GM12891 (cell line): ENCODE data around the gene POLD4.

Experiments used
- POLR2A ChIP-seq: IDR thresholded peaks from 2 replicates; pipeline ENCODE4 v1.6.1; 2011; ENCODE audit warnings: low read depth, low read length, control low read depth
- POLR2AphosphoS5 ChIP-seq: IDR thresholded peaks from 2 replicates; pipeline ENCODE4 v1.6.1; 2011; ENCODE audit warnings: low read depth, low read length, control low read depth
- POU2F2 ChIP-seq: IDR thresholded peaks from 2 replicates; pipeline ENCODE4 v1.6.1; 2011; ENCODE audit warnings: low read depth, mild to moderate bottlenecking, control low read depth, low read length, moderate library complexity
- TAF1 ChIP-seq: IDR thresholded peaks from 2 replicates; pipeline ENCODE4 v1.6.1; 2011; ENCODE audit warnings: low read depth, low read length, control low read depth

DNA sequence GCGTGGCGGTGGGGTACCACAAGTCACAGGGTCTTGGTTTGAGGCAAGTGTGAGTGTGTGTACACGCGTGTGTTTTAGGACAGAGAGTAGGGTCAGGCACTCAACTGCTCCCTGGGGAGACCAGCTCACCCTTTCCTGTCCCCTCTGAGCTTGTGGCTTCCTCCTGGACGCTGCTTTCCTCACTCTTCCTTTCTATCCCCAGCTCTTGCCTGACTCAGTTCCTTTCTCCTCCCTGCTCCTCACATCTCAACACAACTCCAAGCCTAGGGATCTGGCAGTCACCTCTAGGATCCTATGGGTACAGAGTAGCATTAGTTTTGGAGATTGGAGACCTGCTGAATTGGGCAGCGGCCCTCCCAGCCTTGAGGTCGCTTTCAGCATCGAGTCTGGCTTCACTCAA lies 15.9 kb upstream of the POLD4 start:
- TF ChIP-seq POLR2A (no peak), POLR2AphosphoS5 (no peak), TAF1 (no peak), POU2F2 (no peak)
